ENCODE measurements around the gene TLN1. TPM values are rescaled to one million over a fixed set of nuclear protein-coding genes. Genes with fewer than 3 reads are reported as not detected.

Gene TLN1
- total RNA-seq, 1 experiment from 2014 or later = 109 TPM

- Mint-ChIP-seq H3K4me3 (no peak overlapping the region), H3K9me3 (no peaks in the 10 kb centered on the region), H3K27ac (peak overlapping the region; percentile 8), H3K36me3 (0 out of 2 replicates have a peak, but pooled peaks cover under 1% of the 10 kb centered on the region), H3K27me3 (ENCODE audit: low read depth) (no peaks in the 10 kb centered on the region), H3K4me1 (peaks cover 18% of the 10 kb centered on the region)
- TF ChIP-seq FOXJ3 (CRISPR knock-in tag; IDR thresholded peaks at IDR 0.05; ENCODE audit: borderline replicate concordance) = no peak
- TF ChIP-seq FOXP4 (CRISPR knock-in tag; IDR thresholded peaks at IDR 0.05) = no peak
- no peak for TF ChIP-seq OVOL2 (CRISPR knock-in tag; IDR thresholded peaks at IDR 0.05; ENCODE audit: borderline replicate concordance)
- TF ChIP-seq EMX1 (CRISPR knock-in tag; IDR thresholded peaks at IDR 0.05) = no peak
- no peak for TF ChIP-seq USF2 (CRISPR knock-in tag; IDR thresholded peaks at IDR 0.05)
- no peak for TF ChIP-seq HMGA2 (CRISPR knock-in tag; IDR thresholded peaks at IDR 0.05)
- TF ChIP-seq GABPB1 (CRISPR knock-in tag; IDR thresholded peaks at IDR 0.05) = no peak
- no peak for TF ChIP-seq SMAD4 (CRISPR knock-in tag; IDR thresholded peaks at IDR 0.05)
- TF ChIP-seq ZNF416 (CRISPR knock-in tag; IDR thresholded peaks at IDR 0.05) = no peak
- no peak for TF ChIP-seq NFYB (CRISPR knock-in tag; conservative IDR thresholded peaks at IDR 0.05; ENCODE audit: low read depth)
- no peak for TF ChIP-seq CBFB (CRISPR knock-in tag; IDR thresholded peaks at IDR 0.05; ENCODE audit: low read depth)
- TF ChIP-seq, protein P1, sequence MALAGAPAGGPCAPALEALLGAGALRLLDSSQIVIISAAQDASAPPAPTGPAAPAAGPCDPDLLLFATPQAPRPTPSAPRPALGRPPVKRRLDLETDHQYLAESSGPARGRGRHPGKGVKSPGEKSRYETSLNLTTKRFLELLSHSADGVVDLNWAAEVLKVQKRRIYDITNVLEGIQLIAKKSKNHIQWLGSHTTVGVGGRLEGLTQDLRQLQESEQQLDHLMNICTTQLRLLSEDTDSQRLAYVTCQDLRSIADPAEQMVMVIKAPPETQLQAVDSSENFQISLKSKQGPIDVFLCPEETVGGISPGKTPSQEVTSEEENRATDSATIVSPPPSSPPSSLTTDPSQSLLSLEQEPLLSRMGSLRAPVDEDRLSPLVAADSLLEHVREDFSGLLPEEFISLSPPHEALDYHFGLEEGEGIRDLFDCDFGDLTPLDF (CRISPR knock-in tag; IDR thresholded peaks at IDR 0.05) = no peak
- TF ChIP-seq RELA (CRISPR knock-in tag; IDR thresholded peaks at IDR 0.05; ENCODE audit: borderline replicate concordance) = no peak
- TF ChIP-seq PRDM15 (CRISPR knock-in tag; IDR thresholded peaks at IDR 0.05) = no peak
- TF ChIP-seq, protein P2, sequence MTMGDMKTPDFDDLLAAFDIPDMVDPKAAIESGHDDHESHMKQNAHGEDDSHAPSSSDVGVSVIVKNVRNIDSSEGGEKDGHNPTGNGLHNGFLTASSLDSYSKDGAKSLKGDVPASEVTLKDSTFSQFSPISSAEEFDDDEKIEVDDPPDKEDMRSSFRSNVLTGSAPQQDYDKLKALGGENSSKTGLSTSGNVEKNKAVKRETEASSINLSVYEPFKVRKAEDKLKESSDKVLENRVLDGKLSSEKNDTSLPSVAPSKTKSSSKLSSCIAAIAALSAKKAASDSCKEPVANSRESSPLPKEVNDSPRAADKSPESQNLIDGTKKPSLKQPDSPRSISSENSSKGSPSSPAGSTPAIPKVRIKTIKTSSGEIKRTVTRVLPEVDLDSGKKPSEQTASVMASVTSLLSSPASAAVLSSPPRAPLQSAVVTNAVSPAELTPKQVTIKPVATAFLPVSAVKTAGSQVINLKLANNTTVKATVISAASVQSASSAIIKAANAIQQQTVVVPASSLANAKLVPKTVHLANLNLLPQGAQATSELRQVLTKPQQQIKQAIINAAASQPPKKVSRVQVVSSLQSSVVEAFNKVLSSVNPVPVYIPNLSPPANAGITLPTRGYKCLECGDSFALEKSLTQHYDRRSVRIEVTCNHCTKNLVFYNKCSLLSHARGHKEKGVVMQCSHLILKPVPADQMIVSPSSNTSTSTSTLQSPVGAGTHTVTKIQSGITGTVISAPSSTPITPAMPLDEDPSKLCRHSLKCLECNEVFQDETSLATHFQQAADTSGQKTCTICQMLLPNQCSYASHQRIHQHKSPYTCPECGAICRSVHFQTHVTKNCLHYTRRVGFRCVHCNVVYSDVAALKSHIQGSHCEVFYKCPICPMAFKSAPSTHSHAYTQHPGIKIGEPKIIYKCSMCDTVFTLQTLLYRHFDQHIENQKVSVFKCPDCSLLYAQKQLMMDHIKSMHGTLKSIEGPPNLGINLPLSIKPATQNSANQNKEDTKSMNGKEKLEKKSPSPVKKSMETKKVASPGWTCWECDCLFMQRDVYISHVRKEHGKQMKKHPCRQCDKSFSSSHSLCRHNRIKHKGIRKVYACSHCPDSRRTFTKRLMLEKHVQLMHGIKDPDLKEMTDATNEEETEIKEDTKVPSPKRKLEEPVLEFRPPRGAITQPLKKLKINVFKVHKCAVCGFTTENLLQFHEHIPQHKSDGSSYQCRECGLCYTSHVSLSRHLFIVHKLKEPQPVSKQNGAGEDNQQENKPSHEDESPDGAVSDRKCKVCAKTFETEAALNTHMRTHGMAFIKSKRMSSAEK (CRISPR knock-in tag; IDR thresholded peaks at IDR 0.05; ENCODE audit: borderline replicate concordance) = no peak
- TF ChIP-seq, protein P3, sequence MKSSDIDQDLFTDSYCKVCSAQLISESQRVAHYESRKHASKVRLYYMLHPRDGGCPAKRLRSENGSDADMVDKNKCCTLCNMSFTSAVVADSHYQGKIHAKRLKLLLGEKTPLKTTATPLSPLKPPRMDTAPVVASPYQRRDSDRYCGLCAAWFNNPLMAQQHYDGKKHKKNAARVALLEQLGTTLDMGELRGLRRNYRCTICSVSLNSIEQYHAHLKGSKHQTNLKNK (CRISPR knock-in tag; IDR thresholded peaks at IDR 0.05) = no peak
- no peak for TF ChIP-seq ATF3 (CRISPR knock-in tag; conservative IDR thresholded peaks at IDR 0.05)
- TF ChIP-seq SMAD3 (CRISPR knock-in tag; IDR thresholded peaks at IDR 0.05; ENCODE audit: borderline replicate concordance) = no peak
- POLR2A ChIA-PET = interaction anchor here (1.2 kb wide), 1 partner anchor 26 kb away, joined by 3 read pairs; the partner anchor contains the start of genes GBA2 and RGP1
- peak; percentile 59 for ATAC-seq
- peak; percentile 16 for DNase-seq (ENCODE audit: low spot score)
- CTCF ChIA-PET = interaction anchor here (0.6 to 4.0 kb wide), 16 partner anchors 10 to 128 kb away, joined by 3 to 40 read pairs (median 4); partner anchors contain the start of genes GBA2, HINT2, RGP1 and SPAG8
These were observed 43.1 kb upstream of the TLN1 start for GRCh38 chr9:35774907-35775635.

All from WTC11 (cell line).